ENCODE data around the gene TOX3.

The TOX3 gene

DNA sequence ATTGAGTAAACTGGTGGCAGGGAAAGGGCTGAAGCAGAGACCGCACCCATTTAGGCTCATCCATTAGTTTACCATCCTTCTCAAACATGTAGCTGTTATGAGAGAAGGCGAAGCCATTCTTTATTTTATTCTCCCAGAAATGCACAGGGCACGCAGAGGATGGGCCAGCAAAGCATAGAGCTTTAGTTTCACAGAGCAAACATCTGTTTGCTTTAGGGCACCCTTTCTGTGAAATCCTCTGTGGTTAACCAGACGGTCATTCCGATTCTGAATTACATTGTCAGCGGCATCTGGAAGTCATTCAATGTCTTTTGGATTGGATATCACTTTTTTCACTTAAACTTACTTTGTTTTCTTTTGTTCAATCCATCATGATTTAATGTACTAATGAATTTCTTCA, 96.0 kb downstream of the TOX3 start (continued):
- TF ChIP-seq KLF8 (tag by site-specific recombination; IDR thresholded peaks at IDR 0.05) = no peak
- no peak for TF ChIP-seq ZNF776 (tag by site-specific recombination; IDR thresholded peaks at IDR 0.05; ENCODE audit: borderline replicate concordance)
- TF ChIP-seq, protein P1, sequence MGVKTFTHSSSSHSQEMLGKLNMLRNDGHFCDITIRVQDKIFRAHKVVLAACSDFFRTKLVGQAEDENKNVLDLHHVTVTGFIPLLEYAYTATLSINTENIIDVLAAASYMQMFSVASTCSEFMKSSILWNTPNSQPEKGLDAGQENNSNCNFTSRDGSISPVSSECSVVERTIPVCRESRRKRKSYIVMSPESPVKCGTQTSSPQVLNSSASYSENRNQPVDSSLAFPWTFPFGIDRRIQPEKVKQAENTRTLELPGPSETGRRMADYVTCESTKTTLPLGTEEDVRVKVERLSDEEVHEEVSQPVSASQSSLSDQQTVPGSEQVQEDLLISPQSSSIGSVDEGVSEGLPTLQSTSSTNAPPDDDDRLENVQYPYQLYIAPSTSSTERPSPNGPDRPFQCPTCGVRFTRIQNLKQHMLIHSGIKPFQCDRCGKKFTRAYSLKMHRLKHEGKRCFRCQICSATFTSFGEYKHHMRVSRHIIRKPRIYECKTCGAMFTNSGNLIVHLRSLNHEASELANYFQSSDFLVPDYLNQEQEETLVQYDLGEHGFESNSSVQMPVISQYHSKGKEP (tag by site-specific recombination; IDR thresholded peaks at IDR 0.05) = no peak
- no peak for TF ChIP-seq ZNF501 (tag by site-specific recombination; IDR thresholded peaks at IDR 0.05)
- no peak for TF ChIP-seq REPIN1 (tag by site-specific recombination; IDR thresholded peaks at IDR 0.05; ENCODE audit: low read depth)
- TF ChIP-seq ZNF2 (tag by site-specific recombination; IDR thresholded peaks at IDR 0.05) = no peak

DNA sequence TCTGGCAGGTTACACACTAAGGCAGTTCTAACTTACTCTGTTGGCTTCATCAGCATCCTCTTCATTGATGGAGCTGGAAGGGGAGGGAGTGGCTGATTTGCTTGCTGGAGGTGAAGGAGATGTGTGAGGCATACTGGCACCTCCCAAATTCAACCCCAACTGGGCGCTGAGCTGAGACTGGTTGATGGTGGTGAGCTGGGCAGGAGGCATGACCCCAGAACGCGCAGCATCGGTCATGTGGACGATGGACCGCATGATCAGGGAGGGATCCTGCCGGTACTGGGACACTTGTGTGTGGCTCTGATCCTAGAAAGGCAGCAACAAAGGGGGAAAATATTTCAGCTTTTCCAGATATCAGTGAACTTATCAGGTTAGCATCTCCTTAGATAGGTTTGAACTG, 96.7 kb downstream of the TOX3 start:
- H3K27ac ChIP-seq (ENCODE audit: extremely low read depth, low read depth, low read length) = no peak overlapping the region
- CTCF ChIA-PET = interaction anchor here (0.6 kb wide), 2 partner anchors 9 to 462 kb away, joined by 3 read pairs; no protein-coding TSS in a partner anchor

DNA sequence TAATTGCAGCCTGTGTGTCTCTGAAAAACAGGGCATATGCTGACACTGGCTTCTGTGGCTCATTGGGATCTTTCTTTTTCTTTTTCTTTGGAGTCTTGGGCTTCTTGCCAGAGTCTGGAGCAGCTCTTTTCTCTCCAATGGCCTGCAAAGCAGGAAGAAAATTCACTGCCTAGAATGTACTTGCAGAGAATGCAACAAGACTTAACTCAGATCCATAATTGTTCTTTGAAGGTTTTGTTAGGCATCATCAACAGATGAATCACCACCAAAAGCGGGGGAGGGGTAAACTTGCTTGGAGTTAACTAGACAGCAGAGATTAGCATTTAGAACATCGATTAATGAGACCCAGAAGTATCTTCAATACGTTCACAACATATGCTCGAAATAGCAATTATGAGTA, 100.9 kb downstream of the TOX3 start:
- H3K36me3 ChIP-seq (ENCODE audit: control insufficient read depth in 2 of 2, insufficient read depth in 1 of 2, low read length in 2 of 2) = no peaks in the 10 kb centered on the region
- H3K9me3 ChIP-seq (ENCODE audit: control insufficient read depth, insufficient read depth, low read depth, low read length) = no peaks in the 10 kb centered on the region
- no peak overlapping the region for H3K4me3 ChIP-seq (ENCODE audit: low read depth, low read length)
- no peak overlapping the region for H3K27ac ChIP-seq (ENCODE audit: extremely low read depth, low read depth, low read length)
- TF ChIP-seq ZNF785 (tag by site-specific recombination; IDR thresholded peaks at IDR 0.05) (no peak), SCRT2 (tag by site-specific recombination; IDR thresholded peaks at IDR 0.05) (0 out of 2 replicates have a peak, but pooled peaks have one; percentile 9)
- TF ChIP-seq, protein P2, sequence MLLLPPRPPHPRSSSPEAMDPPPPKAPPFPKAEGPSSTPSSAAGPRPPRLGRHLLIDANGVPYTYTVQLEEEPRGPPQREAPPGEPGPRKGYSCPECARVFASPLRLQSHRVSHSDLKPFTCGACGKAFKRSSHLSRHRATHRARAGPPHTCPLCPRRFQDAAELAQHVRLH (tag by site-specific recombination; IDR thresholded peaks at IDR 0.05) = no peak
- no peaks in the 10 kb centered on the region for H3K4me1 ChIP-seq (ENCODE audit: control insufficient read depth, insufficient read depth, low read length)
- CTCF ChIA-PET = interaction anchor here (0.7 kb wide), 1 partner anchor 1333 kb away, joined by 3 read pairs; no protein-coding TSS in a partner anchor
- POLR2A ChIA-PET = no interaction called here

More for the DNA sequence above, 96.7 kb downstream of the TOX3 start:
- Histone ChIP-seq H3K9me3 (ENCODE audit: control insufficient read depth, insufficient read depth, low read depth, low read length) (no peaks in the 10 kb centered on the region), H3K4me1 (ENCODE audit: control insufficient read depth, insufficient read depth, low read length) (no peaks in the 10 kb centered on the region), H3K36me3 (ENCODE audit: control insufficient read depth in 2 of 2, insufficient read depth in 1 of 2, low read length in 2 of 2) (no peaks in the 10 kb centered on the region), H3K4me3 (ENCODE audit: low read depth, low read length) (no peak overlapping the region)
- POLR2A ChIA-PET = no interaction called here
- no peak for TF ChIP-seq HOXC10 (CRISPR knock-in tag; IDR thresholded peaks at IDR 0.05)
- TF ChIP-seq, protein P3, sequence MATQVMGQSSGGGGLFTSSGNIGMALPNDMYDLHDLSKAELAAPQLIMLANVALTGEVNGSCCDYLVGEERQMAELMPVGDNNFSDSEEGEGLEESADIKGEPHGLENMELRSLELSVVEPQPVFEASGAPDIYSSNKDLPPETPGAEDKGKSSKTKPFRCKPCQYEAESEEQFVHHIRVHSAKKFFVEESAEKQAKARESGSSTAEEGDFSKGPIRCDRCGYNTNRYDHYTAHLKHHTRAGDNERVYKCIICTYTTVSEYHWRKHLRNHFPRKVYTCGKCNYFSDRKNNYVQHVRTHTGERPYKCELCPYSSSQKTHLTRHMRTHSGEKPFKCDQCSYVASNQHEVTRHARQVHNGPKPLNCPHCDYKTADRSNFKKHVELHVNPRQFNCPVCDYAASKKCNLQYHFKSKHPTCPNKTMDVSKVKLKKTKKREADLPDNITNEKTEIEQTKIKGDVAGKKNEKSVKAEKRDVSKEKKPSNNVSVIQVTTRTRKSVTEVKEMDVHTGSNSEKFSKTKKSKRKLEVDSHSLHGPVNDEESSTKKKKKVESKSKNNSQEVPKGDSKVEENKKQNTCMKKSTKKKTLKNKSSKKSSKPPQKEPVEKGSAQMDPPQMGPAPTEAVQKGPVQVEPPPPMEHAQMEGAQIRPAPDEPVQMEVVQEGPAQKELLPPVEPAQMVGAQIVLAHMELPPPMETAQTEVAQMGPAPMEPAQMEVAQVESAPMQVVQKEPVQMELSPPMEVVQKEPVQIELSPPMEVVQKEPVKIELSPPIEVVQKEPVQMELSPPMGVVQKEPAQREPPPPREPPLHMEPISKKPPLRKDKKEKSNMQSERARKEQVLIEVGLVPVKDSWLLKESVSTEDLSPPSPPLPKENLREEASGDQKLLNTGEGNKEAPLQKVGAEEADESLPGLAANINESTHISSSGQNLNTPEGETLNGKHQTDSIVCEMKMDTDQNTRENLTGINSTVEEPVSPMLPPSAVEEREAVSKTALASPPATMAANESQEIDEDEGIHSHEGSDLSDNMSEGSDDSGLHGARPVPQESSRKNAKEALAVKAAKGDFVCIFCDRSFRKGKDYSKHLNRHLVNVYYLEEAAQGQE (tag by site-specific recombination; IDR thresholded peaks at IDR 0.05) = no peak
- no peak for TF ChIP-seq ZNF23 (tag by site-specific recombination; IDR thresholded peaks at IDR 0.05; ENCODE audit: borderline replicate concordance)
- TF ChIP-seq KLF1 (tag by site-specific recombination; IDR thresholded peaks at IDR 0.05) = no peak
- TF ChIP-seq, protein P1 (tag by site-specific recombination; IDR thresholded peaks at IDR 0.05) = no peak
- no peak for TF ChIP-seq ZNF776 (tag by site-specific recombination; IDR thresholded peaks at IDR 0.05; ENCODE audit: borderline replicate concordance)

All from HEK293 (cell line).